ENCODE data around the gene GABPB1.

The GABPB1 gene

GRCh38 chr15:50318697-50319096 is 36.3 kb downstream of the GABPB1 start:
- H3K27ac ChIP-seq (ENCODE audit: low read depth in 2 of 2, low read length in 2 of 2) = no peak overlapping the region
- no peaks in the 10 kb centered on the region for H3K27me3 ChIP-seq (ENCODE audit: control insufficient read depth in 2 of 2, insufficient read depth in 2 of 2, low read length in 2 of 2)
- H3K4me3 ChIP-seq (ENCODE audit: low read length in 2 of 2) = no peak overlapping the region
- no peak overlapping the region for H3K9ac ChIP-seq (ENCODE audit: low read depth in 1 of 2, low read length in 2 of 2)
- no peaks in the 10 kb centered on the region for H3K4me1 ChIP-seq (ENCODE audit: control insufficient read depth in 2 of 2, insufficient read depth in 2 of 2, low read length in 2 of 2)
- H3K36me3 ChIP-seq (ENCODE audit: control insufficient read depth in 2 of 2, insufficient read depth in 2 of 2, low read length in 2 of 2) = no peaks in the 10 kb centered on the region
- H3K9me3 ChIP-seq (ENCODE audit: control insufficient read depth in 2 of 2, low read length in 2 of 2) = no peaks in the 10 kb centered on the region

GRCh38 chr15:50315814-50316630 is 39.0 kb downstream of the GABPB1 start:
- H3K27me3 ChIP-seq (ENCODE audit: control insufficient read depth in 2 of 2, insufficient read depth in 2 of 2, low read length in 2 of 2) = no peaks in the 10 kb centered on the region
- no peaks in the 10 kb centered on the region for H3K4me1 ChIP-seq (ENCODE audit: control insufficient read depth in 2 of 2, insufficient read depth in 2 of 2, low read length in 2 of 2)
- H3K27ac ChIP-seq (ENCODE audit: low read depth in 2 of 2, low read length in 2 of 2) = no peak overlapping the region
- H3K9ac ChIP-seq (ENCODE audit: low read depth in 1 of 2, low read length in 2 of 2) = no peak overlapping the region
- no peak overlapping the region for H3K4me3 ChIP-seq (ENCODE audit: low read length in 2 of 2)
- H3K9me3 ChIP-seq (ENCODE audit: control insufficient read depth in 2 of 2, low read length in 2 of 2) = no peaks in the 10 kb centered on the region
- H3K36me3 ChIP-seq (ENCODE audit: control insufficient read depth in 2 of 2, insufficient read depth in 2 of 2, low read length in 2 of 2) = no peaks in the 10 kb centered on the region

GRCh38 chr15:50312636-50313035 is 42.4 kb downstream of the GABPB1 start:
- Histone ChIP-seq H3K36me3 (ENCODE audit: control insufficient read depth in 2 of 2, insufficient read depth in 2 of 2, low read length in 2 of 2) (peaks cover 0 to 3% of the 10 kb centered on the region in 2 donors), H3K9ac (ENCODE audit: low read depth in 1 of 2, low read length in 2 of 2) (no peak overlapping the region), H3K9me3 (ENCODE audit: control insufficient read depth in 2 of 2, low read length in 2 of 2) (no peaks in the 10 kb centered on the region)

GRCh38 chr15:50307799-50308198 is 47.2 kb downstream of the GABPB1 start:
- no peak overlapping the region for H3K27ac ChIP-seq (ENCODE audit: low read depth in 2 of 2, low read length in 2 of 2)
- no peaks in the 10 kb centered on the region for H3K27me3 ChIP-seq (ENCODE audit: control insufficient read depth in 2 of 2, insufficient read depth in 2 of 2, low read length in 2 of 2)
- H3K9ac ChIP-seq (ENCODE audit: low read depth in 1 of 2, low read length in 2 of 2) = no peak overlapping the region
- H3K4me3 ChIP-seq (ENCODE audit: low read length in 2 of 2) = no peak overlapping the region
- no peaks in the 10 kb centered on the region for H3K4me1 ChIP-seq (ENCODE audit: control insufficient read depth in 2 of 2, insufficient read depth in 2 of 2, low read length in 2 of 2)
- no peaks in the 10 kb centered on the region for H3K9me3 ChIP-seq (ENCODE audit: control insufficient read depth in 2 of 2, low read length in 2 of 2)
- peaks cover 6% of the 10 kb centered on the region in 2 donors for H3K36me3 ChIP-seq (ENCODE audit: control insufficient read depth in 2 of 2, insufficient read depth in 2 of 2, low read length in 2 of 2)

More at GRCh38 chr15:50312636-50313035, 42.4 kb downstream of the GABPB1 start:
- Histone ChIP-seq H3K4me3 (ENCODE audit: low read length in 2 of 2) (no peak overlapping the region), H3K27ac (ENCODE audit: low read depth in 2 of 2, low read length in 2 of 2) (no peak overlapping the region), H3K4me1 (ENCODE audit: control insufficient read depth in 2 of 2, insufficient read depth in 2 of 2, low read length in 2 of 2) (no peaks in the 10 kb centered on the region), H3K27me3 (ENCODE audit: control insufficient read depth in 2 of 2, insufficient read depth in 2 of 2, low read length in 2 of 2) (no peaks in the 10 kb centered on the region)

- Histone ChIP-seq H3K4me1 (ENCODE audit: control insufficient read depth in 2 of 2, insufficient read depth in 2 of 2, low read length in 2 of 2) (no peaks in the 10 kb centered on the region), H3K27me3 (ENCODE audit: control insufficient read depth in 2 of 2, insufficient read depth in 2 of 2, low read length in 2 of 2) (no peaks in the 10 kb centered on the region), H3K4me3 (ENCODE audit: low read length in 2 of 2) (no peak overlapping the region), H3K9me3 (ENCODE audit: control insufficient read depth in 2 of 2, low read length in 2 of 2) (no peaks in the 10 kb centered on the region), H3K9ac (ENCODE audit: low read depth in 1 of 2, low read length in 2 of 2) (no peak overlapping the region), H3K27ac (ENCODE audit: low read depth in 2 of 2, low read length in 2 of 2) (no peak overlapping the region), H3K36me3 (ENCODE audit: control insufficient read depth in 2 of 2, insufficient read depth in 2 of 2, low read length in 2 of 2) (peaks cover 6 to 13% of the 10 kb centered on the region in 2 donors)
Observed at GRCh38 chr15:50304836-50305235, 50.2 kb downstream of the GABPB1 start.

GRCh38 chr15:50302581-50302980 is 52.4 kb downstream of the GABPB1 start:
- Histone ChIP-seq H3K27me3 (ENCODE audit: control insufficient read depth in 2 of 2, insufficient read depth in 2 of 2, low read length in 2 of 2) (no peaks in the 10 kb centered on the region), H3K36me3 (ENCODE audit: control insufficient read depth in 2 of 2, insufficient read depth in 2 of 2, low read length in 2 of 2) (peaks cover 6 to 10% of the 10 kb centered on the region in 2 donors), H3K9ac (ENCODE audit: low read depth in 1 of 2, low read length in 2 of 2) (no peak overlapping the region), H3K27ac (ENCODE audit: low read depth in 2 of 2, low read length in 2 of 2) (no peak overlapping the region), H3K9me3 (ENCODE audit: control insufficient read depth in 2 of 2, low read length in 2 of 2) (no peaks in the 10 kb centered on the region), H3K4me1 (ENCODE audit: control insufficient read depth in 2 of 2, insufficient read depth in 2 of 2, low read length in 2 of 2) (no peaks in the 10 kb centered on the region), H3K4me3 (ENCODE audit: low read length in 2 of 2) (no peak overlapping the region)

GRCh38 chr15:50298340-50298739 is 56.7 kb downstream of the GABPB1 start:
- Histone ChIP-seq H3K9me3 (ENCODE audit: control insufficient read depth in 2 of 2, low read length in 2 of 2) (no peaks in the 10 kb centered on the region), H3K4me3 (ENCODE audit: low read length in 2 of 2) (no peak overlapping the region), H3K36me3 (ENCODE audit: control insufficient read depth in 2 of 2, insufficient read depth in 2 of 2, low read length in 2 of 2) (peaks cover 0 to 15% of the 10 kb centered on the region in 2 donors), H3K4me1 (ENCODE audit: control insufficient read depth in 2 of 2, insufficient read depth in 2 of 2, low read length in 2 of 2) (no peaks in the 10 kb centered on the region), H3K27ac (ENCODE audit: low read depth in 2 of 2, low read length in 2 of 2) (no peak overlapping the region), H3K9ac (ENCODE audit: low read depth in 1 of 2, low read length in 2 of 2) (no peak overlapping the region), H3K27me3 (ENCODE audit: control insufficient read depth in 2 of 2, insufficient read depth in 2 of 2, low read length in 2 of 2) (no peaks in the 10 kb centered on the region)

GRCh38 chr15:50295966-50296365 is 59.0 kb downstream of the GABPB1 start:
- no peak overlapping the region for H3K9ac ChIP-seq (ENCODE audit: low read depth in 1 of 2, low read length in 2 of 2)
- no peak overlapping the region for H3K27ac ChIP-seq (ENCODE audit: low read depth in 2 of 2, low read length in 2 of 2)
- H3K4me3 ChIP-seq (ENCODE audit: low read length in 2 of 2) = no peak overlapping the region
- no peaks in the 10 kb centered on the region for H3K27me3 ChIP-seq (ENCODE audit: control insufficient read depth in 2 of 2, insufficient read depth in 2 of 2, low read length in 2 of 2)
- H3K36me3 ChIP-seq (ENCODE audit: control insufficient read depth in 2 of 2, insufficient read depth in 2 of 2, low read length in 2 of 2) = peaks cover 0 to 12% of the 10 kb centered on the region in 2 donors
- H3K4me1 ChIP-seq (ENCODE audit: control insufficient read depth in 2 of 2, insufficient read depth in 2 of 2, low read length in 2 of 2) = peaks cover 0 to 2% of the 10 kb centered on the region in 2 donors
- H3K9me3 ChIP-seq (ENCODE audit: control insufficient read depth in 2 of 2, low read length in 2 of 2) = no peaks in the 10 kb centered on the region

- peaks cover 5 to 7% of the 10 kb centered on the region in 2 donors for H3K36me3 ChIP-seq (ENCODE audit: control insufficient read depth in 2 of 2, insufficient read depth in 2 of 2, low read length in 2 of 2)
- H3K9ac ChIP-seq (ENCODE audit: low read depth in 1 of 2, low read length in 2 of 2) = no peak overlapping the region
- no peaks in the 10 kb centered on the region for H3K9me3 ChIP-seq (ENCODE audit: control insufficient read depth in 2 of 2, low read length in 2 of 2)
- no peak overlapping the region for H3K4me3 ChIP-seq (ENCODE audit: low read length in 2 of 2)
- H3K27ac ChIP-seq (ENCODE audit: low read depth in 2 of 2, low read length in 2 of 2) = no peak overlapping the region
- peaks cover 0 to 2% of the 10 kb centered on the region in 2 donors for H3K4me1 ChIP-seq (ENCODE audit: control insufficient read depth in 2 of 2, insufficient read depth in 2 of 2, low read length in 2 of 2)
- H3K27me3 ChIP-seq (ENCODE audit: control insufficient read depth in 2 of 2, insufficient read depth in 2 of 2, low read length in 2 of 2) = no peaks in the 10 kb centered on the region
Observed at GRCh38 chr15:50289749-50290148, 65.2 kb downstream of the GABPB1 start.

- H3K36me3 ChIP-seq (ENCODE audit: control insufficient read depth in 2 of 2, insufficient read depth in 2 of 2, low read length in 2 of 2) = peaks cover 5 to 7% of the 10 kb centered on the region in 2 donors
- no peak overlapping the region for H3K9ac ChIP-seq (ENCODE audit: low read depth in 1 of 2, low read length in 2 of 2)
- H3K27me3 ChIP-seq (ENCODE audit: control insufficient read depth in 2 of 2, insufficient read depth in 2 of 2, low read length in 2 of 2) = no peaks in the 10 kb centered on the region
Observed at GRCh38 chr15:50287324-50288116, 67.5 kb downstream of the GABPB1 start.

More at GRCh38 chr15:50287324-50288116, 67.5 kb downstream of the GABPB1 start:
- H3K4me1 ChIP-seq (ENCODE audit: control insufficient read depth in 2 of 2, insufficient read depth in 2 of 2, low read length in 2 of 2) = no peaks in the 10 kb centered on the region
- no peak overlapping the region for H3K4me3 ChIP-seq (ENCODE audit: low read length in 2 of 2)
- H3K9me3 ChIP-seq (ENCODE audit: control insufficient read depth in 2 of 2, low read length in 2 of 2) = no peaks in the 10 kb centered on the region
- no peak overlapping the region for H3K27ac ChIP-seq (ENCODE audit: low read depth in 2 of 2, low read length in 2 of 2)

All from mucosa of rectum (tissue), 2 donors.